ENCODE results near the gene MORN1. TPM values are rescaled to one million over a fixed set of nuclear protein-coding genes. Genes with fewer than 3 reads are reported as not detected.

MORN1 gene
- total and polyA plus RNA-seq, 2 of the 8 experiments (the other 6 are each of a cell fraction or from before 2014, with no cell fraction given) = 5.0 to 9.1 TPM

- no peaks in the 10 kb centered on the region; the same call in 1 of the 2 replicates for H3K23me2 ChIP-seq (ENCODE audit: low read depth, low read length)
- no peak for DNase-seq (ENCODE audit: low read depth in 1 of 2, low spot score in 2 of 2)
- H4K20me1 ChIP-seq (replicated peaks in 1 of 2; ENCODE audit: control insufficient read depth in 1 of 2, insufficient read depth in 2 of 2, low read length in 2 of 2) = no peaks in the 10 kb centered on the region
- H2BK120ac ChIP-seq (replicated peaks; ENCODE audit: low read depth, low read length) = no peak overlapping the region
- no peaks in the 10 kb centered on the region; a peak in 1 of 7 replicates for H3K27me3 ChIP-seq (replicated peaks in 1 of 4; ENCODE audit: control insufficient read depth in 3 of 4, extremely low read depth in 1 of 4, insufficient read depth in 3 of 4, low read length in 3 of 4)
- no peaks in the 10 kb centered on the region for H3K9me3 ChIP-seq (ENCODE audit: insufficient read depth in 2 of 2, low read depth in 1 of 2, low read length in 1 of 2)
- H4K8ac ChIP-seq (ENCODE audit: extremely low read depth, insufficient read depth, low read length) = no peak overlapping the region
- H2BK5ac ChIP-seq (ENCODE audit: low read depth, low read length) = no peak overlapping the region
- no peak overlapping the region for H3K18ac ChIP-seq (ENCODE audit: extremely low read depth, low read length)
- no peak overlapping the region for H2AFZ ChIP-seq (ENCODE audit: low read length)
- no peak overlapping the region for H3K56ac ChIP-seq (replicated peaks; ENCODE audit: insufficient read length, low read depth, low read length)
- no peak overlapping the region for H2BK12ac ChIP-seq (ENCODE audit: low read depth, low read length)
- H3K4me3 ChIP-seq (ENCODE audit: extremely low read depth in 1 of 4, insufficient read depth in 2 of 4, low read depth in 3 of 4, low read length in 4 of 4) = no peak overlapping the region
- 90% methylated on average over 14 of the region's 15 CpGs; no CpG with 5 or more reads in 1 of the 2 experiments for WGBS, 2 experiments (ENCODE audit: extremely low coverage in 1 of 2, insufficient coverage in 1 of 2, insufficient read length in 1 of 2, insufficient replicate concordance in 2 of 2, low coverage in 1 of 2, low lambda C conversion rate in 2 of 2, missing lambda C conversion rate in 1 of 2)
- H3K79me1 ChIP-seq (ENCODE audit: low read depth, low read length) = no peaks in the 10 kb centered on the region
- FAIRE-seq = no peak
- H2BK15ac ChIP-seq (ENCODE audit: low read length) = no peak overlapping the region
- H3K27ac ChIP-seq (ENCODE audit: low read depth, low read length) = no peak overlapping the region
- no peak overlapping the region for H4K5ac ChIP-seq (ENCODE audit: insufficient read length, low read depth, low read length)
- no peak overlapping the region for H2BK20ac ChIP-seq (ENCODE audit: low read length)
- H2AK5ac ChIP-seq (ENCODE audit: low read depth, low read length) = no peak overlapping the region
- no peaks in the 10 kb centered on the region for H3K79me2 ChIP-seq (ENCODE audit: control insufficient read depth in 1 of 2, insufficient read depth in 2 of 2, low read length in 2 of 2)
- no peak overlapping the region for H3K23ac ChIP-seq (ENCODE audit: insufficient read length)
- H3K9ac ChIP-seq (replicated peaks in 1 of 4; ENCODE audit: extremely low read depth in 1 of 4, low read depth in 3 of 4, low read length in 3 of 4) = no peak overlapping the region
- ChIA-PET POLR2A (ENCODE audit: partially characterized antibody) (interaction anchor here (0.6 to 2.2 kb wide), 2 partner anchors 9 to 949 kb away, joined by 3 to 6 read pairs; no protein-coding TSS in a partner anchor), CTCF (ENCODE audit: partially characterized antibody) (interaction anchor here (1.1 to 2.6 kb wide), 5 partner anchors 14 to 125 kb away, joined by 3 to 11 read pairs (median 6); partner anchors contain the start of gene FAAP20)
- no peak overlapping the region for H3K4ac ChIP-seq (replicated peaks; ENCODE audit: insufficient read length, low read depth, low read length)
- no peak overlapping the region for H4K91ac ChIP-seq (replicated peaks; ENCODE audit: insufficient read length, low read length)
- no peaks in the 10 kb centered on the region for H3K36me3 ChIP-seq (ENCODE audit: control insufficient read depth in 2 of 4, insufficient read depth in 4 of 4, low read length in 3 of 4)
- no peak overlapping the region for H3K14ac ChIP-seq (ENCODE audit: insufficient read length)
- peaks cover 3 to 25% (median 18%) of the 10 kb centered on the region in 4 experiments; a peak in 6 of 7 replicates for H3K4me1 ChIP-seq (replicated peaks in 1 of 4; ENCODE audit: control insufficient read depth in 3 of 4, insufficient read depth in 4 of 4, low read length in 3 of 4)
- no peak overlapping the region for H3K4me2 ChIP-seq (ENCODE audit: insufficient read depth in 1 of 2, low read depth in 2 of 2, low read length in 2 of 2)
- TF ChIP-seq TAF7 (optimal IDR thresholded peaks at IDR 0.05; ENCODE audit: borderline replicate concordance, low read depth, low read length) (no peak), SIN3A (conservative IDR thresholded peaks at IDR 0.05 in 1 of 2, IDR thresholded peaks at IDR 0.05 in 1 of 2; ENCODE audit: low read depth in 1 of 2, low read length in 2 of 2) (no peak), TAF1 (IDR thresholded peaks at IDR 0.05; ENCODE audit: low read depth, low read length) (no peak), RAD21 (IDR thresholded peaks at IDR 0.05 in 1 of 2, conservative IDR thresholded peaks at IDR 0.05 in 1 of 2; ENCODE audit: low read depth in 2 of 2, low read length in 2 of 2) (no peak), EP300 (IDR thresholded peaks at IDR 0.05; ENCODE audit: borderline replicate concordance in 1 of 2, low read depth in 2 of 2, low read length in 2 of 2) (no peak), CEBPB (IDR thresholded peaks at IDR 0.05; ENCODE audit: low read depth, low read length) (no peak), GTF2F1 (IDR thresholded peaks at IDR 0.05; ENCODE audit: borderline replicate concordance, low read depth, low read length) (no peak), NRF1 (IDR thresholded peaks at IDR 0.05; ENCODE audit: low read depth, low read length) (no peak), POU5F1 (IDR thresholded peaks at IDR 0.05; ENCODE audit: low read depth, low read length) (no peak)
- TF ChIP-seq, protein P1, sequence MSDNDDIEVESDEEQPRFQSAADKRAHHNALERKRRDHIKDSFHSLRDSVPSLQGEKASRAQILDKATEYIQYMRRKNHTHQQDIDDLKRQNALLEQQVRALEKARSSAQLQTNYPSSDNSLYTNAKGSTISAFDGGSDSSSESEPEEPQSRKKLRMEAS (IDR thresholded peaks at IDR 0.05) = no peak
- TF ChIP-seq, protein P2, sequence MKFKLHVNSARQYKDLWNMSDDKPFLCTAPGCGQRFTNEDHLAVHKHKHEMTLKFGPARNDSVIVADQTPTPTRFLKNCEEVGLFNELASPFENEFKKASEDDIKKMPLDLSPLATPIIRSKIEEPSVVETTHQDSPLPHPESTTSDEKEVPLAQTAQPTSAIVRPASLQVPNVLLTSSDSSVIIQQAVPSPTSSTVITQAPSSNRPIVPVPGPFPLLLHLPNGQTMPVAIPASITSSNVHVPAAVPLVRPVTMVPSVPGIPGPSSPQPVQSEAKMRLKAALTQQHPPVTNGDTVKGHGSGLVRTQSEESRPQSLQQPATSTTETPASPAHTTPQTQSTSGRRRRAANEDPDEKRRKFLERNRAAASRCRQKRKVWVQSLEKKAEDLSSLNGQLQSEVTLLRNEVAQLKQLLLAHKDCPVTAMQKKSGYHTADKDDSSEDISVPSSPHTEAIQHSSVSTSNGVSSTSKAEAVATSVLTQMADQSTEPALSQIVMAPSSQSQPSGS (IDR thresholded peaks at IDR 0.05; ENCODE audit: low read length) = no peak
Measured at GRCh38 chr1:2320006-2320405, 71.3 kb downstream of the MORN1 start.

Measured in H1 (cell line).